BJ (cell line): ENCODE results near the gene CDKAL1. TPM values are rescaled to one million over a fixed set of nuclear protein-coding genes. Genes with fewer than 3 reads are reported as not detected.

Experiments
- CTCF ChIA-PET: fragments of 350-600 bp; formaldehyde crosslinking; extraction: SDS; loops from one replicate; lab custom pipeline; 2021; ENCODE audit warnings: antibody characterized with exemption, inconsistent platforms; lab: Yijun Ruan, JAX
- POLR2A ChIA-PET: fragments of 300-600 bp; sonication (Branson Sonifier 250); formaldehyde crosslinking; extraction: SDS; loops from one replicate; lab custom pipeline; 2021; ENCODE audit warnings: antibody characterized with exemption; lab: Charles Lee
- DNase-seq: peaks from one replicate; pipeline ENCODE4 v3.0.0-alpha.2; 2011; ENCODE audit warnings: low read depth
- H3K27me3 ChIP-seq: 2 replicates; pipeline ENCODE4 v1.6.0; 2011; ENCODE audit warnings: low read length; ENCODE audit not compliant: control insufficient read depth, insufficient read depth
- H3K36me3 ChIP-seq: 2 replicates; pipeline ENCODE4 v1.5.1; 2011; ENCODE audit warnings: low read length; ENCODE audit not compliant: control insufficient read depth, insufficient read depth
- H3K4me3 ChIP-seq: 2 replicates; pipeline ENCODE4 v1.5.1; 2011; ENCODE audit warnings: low read depth, mild to moderate bottlenecking, control low read depth, low read length
- CTCF ChIP-seq: IDR thresholded peaks from 2 replicates; pipeline ENCODE4 v1.5.1; 2011; ENCODE audit warnings: low read depth, mild to moderate bottlenecking, control low read depth, inconsistent platforms, low read length, moderate library complexity; ENCODE audit not compliant: insufficient read depth
- polyA plus RNA-seq: library from polyadenylated mRNA; depleted of rRNA; stranded (reverse); fragments of >200 nt; gene quantifications from 2 replicates; pipeline ENCODE4 v1.2.3, GENCODE V29; 2011

CDKAL1 gene
- polyA plus RNA-seq, 1 experiment = 3.8 TPM

- DNase-seq = no peak
- TF ChIP-seq CTCF = no peak
- Histone ChIP-seq H3K4me3 (no peak overlapping the region), H3K36me3 (no peaks in the 10 kb centered on the region), H3K27me3 (no peaks in the 10 kb centered on the region)
- POLR2A ChIA-PET = no interaction called here
- CTCF ChIA-PET = interaction anchor here (1.0 to 2.9 kb wide), 2 partner anchors 13 to 14 kb away, joined by 3 to 8 read pairs; no protein-coding TSS in a partner anchor
Observed at GRCh38 chr6:21143645-21144044, 609.4 kb downstream of the CDKAL1 start.

GRCh38 chr6:21144928-21145327 is 610.7 kb downstream of the CDKAL1 start:
- TF ChIP-seq CTCF = no peak
- DNase-seq = no peak
- Histone ChIP-seq H3K4me3 (no peak overlapping the region), H3K27me3 (no peaks in the 10 kb centered on the region), H3K36me3 (no peaks in the 10 kb centered on the region)
- ChIA-PET POLR2A (no interaction called here), CTCF (no interaction called here)

DNA sequence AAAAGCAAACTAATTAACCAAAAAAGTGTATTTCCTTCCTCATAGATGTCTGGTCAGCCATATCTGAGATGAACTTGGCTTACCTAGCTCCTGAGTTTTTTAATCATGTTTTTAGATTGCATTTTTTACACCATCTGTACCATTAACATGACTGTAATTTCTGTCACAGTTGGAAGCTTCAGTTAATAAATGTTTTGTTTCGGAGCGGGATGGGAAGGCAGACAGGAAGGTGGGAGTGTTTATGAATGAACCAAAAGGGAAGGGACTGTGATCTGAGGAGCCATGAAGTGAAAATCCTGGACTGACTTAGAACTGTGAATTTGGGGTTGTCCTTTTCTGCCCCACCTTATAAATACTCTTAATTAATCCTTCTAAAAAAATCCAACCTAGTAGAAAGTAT is 613.7 kb downstream of the CDKAL1 start:
- no peaks in the 10 kb centered on the region for H3K36me3 ChIP-seq
- CTCF ChIA-PET = no interaction called here
- no peak for TF ChIP-seq CTCF
- DNase-seq = no peak
- no peak overlapping the region for H3K4me3 ChIP-seq
- POLR2A ChIA-PET = no interaction called here
- H3K27me3 ChIP-seq = no peaks in the 10 kb centered on the region

DNA sequence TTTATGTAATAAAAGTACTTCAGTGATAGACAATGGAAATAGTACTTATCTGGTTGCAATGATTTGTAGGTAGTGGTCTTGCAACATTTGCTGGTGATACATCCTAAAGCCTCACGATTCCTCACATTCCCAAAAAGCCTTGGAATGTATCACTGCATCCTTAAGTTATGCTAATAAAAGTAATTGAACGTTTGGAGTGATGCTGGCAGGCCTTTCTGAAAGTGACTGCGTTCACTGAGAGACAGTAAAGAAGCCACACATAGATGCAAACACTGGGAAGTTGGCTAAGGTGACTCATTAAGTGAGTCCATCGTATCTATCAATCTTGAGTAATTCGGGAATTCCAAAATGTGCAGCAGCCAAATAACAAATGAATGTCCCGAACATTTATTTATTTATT is 615.2 kb downstream of the CDKAL1 start:
- H3K4me3 ChIP-seq = no peak overlapping the region
- no peaks in the 10 kb centered on the region for H3K36me3 ChIP-seq
- peak; percentile 93 for DNase-seq
- TF ChIP-seq CTCF = no peak
- ChIA-PET POLR2A (interaction anchor here (0.6 kb wide), 1 partner anchor 1852 kb away, joined by 4 read pairs; no protein-coding TSS in a partner anchor), CTCF (no interaction called here)
- no peaks in the 10 kb centered on the region for H3K27me3 ChIP-seq

GRCh38 chr6:21150667-21151066 is 616.4 kb downstream of the CDKAL1 start:
- DNase-seq = no peak
- ChIA-PET POLR2A (no interaction called here), CTCF (no interaction called here)
- Histone ChIP-seq H3K36me3 (no peaks in the 10 kb centered on the region), H3K27me3 (no peaks in the 10 kb centered on the region), H3K4me3 (no peak overlapping the region)
- TF ChIP-seq CTCF = no peak
